Fibroblast of gingiva (primary cell): Measurements from ENCODE around the gene DDTL.

Experiments used
- DNase-seq: peaks from one replicate; pipeline ENCODE4 v3.0.0-alpha.2; 2011; ENCODE audit warnings: low read depth

Gene DDTL

GRCh38 chr22:24006207-24006913 lies 39.7 kb downstream of the DDTL start:
- no peak for DNase-seq

- no peak for DNase-seq
Observed at GRCh38 chr22:24006914-24007214, 40.2 kb downstream of the DDTL start.

GRCh38 chr22:24007253-24008021 lies 40.7 kb downstream of the DDTL start:
- DNase-seq = no peak

- DNase-seq = no peak
Observed at GRCh38 chr22:24008022-24008283, 41.3 kb downstream of the DDTL start.

GRCh38 chr22:24008381-24009226 lies 41.9 kb downstream of the DDTL start:
- DNase-seq = no peak

- no peak for DNase-seq
Observed at GRCh38 chr22:24009227-24010017, 42.7 kb downstream of the DDTL start.

GRCh38 chr22:24010018-24010391 lies 43.3 kb downstream of the DDTL start:
- no peak for DNase-seq

GRCh38 chr22:24011735-24012068 lies 45.0 kb downstream of the DDTL start:
- no peak for DNase-seq

- no peak for DNase-seq
Observed at GRCh38 chr22:24016156-24016555, 49.5 kb downstream of the DDTL start.

- DNase-seq = no peak
Observed at GRCh38 chr22:24021304-24021703, 54.6 kb downstream of the DDTL start.
